K562 (cell line): ENCODE results near the gene CFAP58.

ENCODE experiments used
- ATF1 ChIP-seq, 2 experiments: fragments of 450-650 bp in 1 of 2; IDR thresholded peaks; 2 replicates each; pipeline ENCODE4 v1.6.1; 2016; ENCODE audit warnings: missing compliant biosample characterization in 1 of 2, missing genetic modification characterization in 1 of 2
- CCAR2 ChIP-seq: fragments of 200-400 bp; formaldehyde crosslinking; IDR thresholded peaks from 2 replicates; pipeline ENCODE4 v1.6.1; 2017; ENCODE audit warnings: mild to moderate bottlenecking, low read depth, low read length
- CTCF ChIP-seq, 3 experiments: IDR thresholded peaks in 2 of 3; conservative IDR thresholded peaks in 1 of 3; 2 replicates each; pipeline ENCODE4 v1.5.1; 2011 to 2012; ENCODE audit warnings: low read length in 3 of 3, mild to moderate bottlenecking in 3 of 3, control low read depth in 2 of 3, improper control_type of control experiment in 1 of 3, inconsistent platforms in 1 of 3, low read depth in 1 of 3, mixed read lengths in 1 of 3, moderate library complexity in 1 of 3; ENCODE audit not compliant: insufficient read depth in 2 of 3
- ETS1 ChIP-seq: conservative IDR thresholded peaks from 2 replicates; pipeline ENCODE4 v1.6.1; 2011; ENCODE audit warnings: low read depth, mild to moderate bottlenecking, low read length; ENCODE audit not compliant: control insufficient read depth
- HNRNPUL1 ChIP-seq: fragments of 200-400 bp; formaldehyde crosslinking; IDR thresholded peaks from 2 replicates; pipeline ENCODE4 v1.6.1; 2017; ENCODE audit warnings: low read length
- PCBP2 ChIP-seq: fragments of 200-400 bp; formaldehyde crosslinking; IDR thresholded peaks from 2 replicates; pipeline ENCODE4 v1.6.1; 2018; ENCODE audit warnings: low read length, low read depth, mild to moderate bottlenecking, moderate library complexity; ENCODE audit not compliant: poor library complexity, severe bottlenecking
- POLR2B ChIP-seq: fragments of 450-650 bp; IDR thresholded peaks from 2 replicates; pipeline ENCODE4 v1.6.1; 2018; ENCODE audit warnings: low read depth; ENCODE audit not compliant: partially characterized antibody
- TOE1 ChIP-seq, 2 experiments: fragments of 450-650 bp in 1 of 2; sonication (generic) in 1 of 2; formaldehyde crosslinking in 1 of 2; IDR thresholded peaks; 2 replicates each; pipeline versions ENCODE4 v1.7.1 to v1.8.0; 2016 to 2022; ENCODE audit warnings: borderline replicate concordance in 2 of 2, mild to moderate bottlenecking in 2 of 2, antibody characterized with exemption in 1 of 2, inconsistent platforms in 1 of 2, low read depth in 1 of 2, missing genetic modification reagents in 1 of 2, moderate library complexity in 1 of 2
- USF2 ChIP-seq: sonication (generic); formaldehyde crosslinking; IDR thresholded peaks from 2 replicates; pipeline ENCODE4 v1.5.0; 2020; ENCODE audit warnings: missing genetic modification reagents
- ZNF277 ChIP-seq: fragments of 250-450 bp; sonication (Bioruptor Pico); IDR thresholded peaks from 2 replicates; pipeline ENCODE4 v1.8.0; 2022; ENCODE audit warnings: inconsistent platforms, mild to moderate bottlenecking, moderate library complexity, borderline replicate concordance
- ZNF316 ChIP-seq: fragments of 450-650 bp; IDR thresholded peaks from 2 replicates; pipeline ENCODE4 v1.6.1; 2016

GRCh38 chr10:104351061-104351702 lies 2.5 kb upstream of the CFAP58 start:
- no peak for TF ChIP-seq PCBP2
- no peak for TF ChIP-seq POLR2B
- TF ChIP-seq ZNF316, result no peak
- TF ChIP-seq ZNF277 (CRISPR knock-in tag), result no peak
- TF ChIP-seq ETS1, result no peak
- no peak for TF ChIP-seq CTCF (IDR thresholded peaks at IDR 0.05 in 2 of 3, conservative IDR thresholded peaks at IDR 0.05 in 1 of 3; ENCODE audit: insufficient read depth in 2 of 3, low read depth in 1 of 3, low read length in 3 of 3)
- TF ChIP-seq CCAR2, result no peak
- no peak for TF ChIP-seq TOE1 (IDR thresholded peaks at IDR 0.05; ENCODE audit: borderline replicate concordance)
- TF ChIP-seq TOE1 (CRISPR knock-in tag; IDR thresholded peaks at IDR 0.05; ENCODE audit: borderline replicate concordance, low read depth), result no peak
- no peak for TF ChIP-seq USF2 (CRISPR knock-in tag)
- no peak for TF ChIP-seq ATF1 (CRISPR knock-in tag; IDR thresholded peaks at IDR 0.05)
- no peak for TF ChIP-seq ATF1 (tag; IDR thresholded peaks at IDR 0.05)
- TF ChIP-seq HNRNPUL1, result no peak
